ENCODE measurements around the gene RNF17. TPM values are rescaled to one million over a fixed set of nuclear protein-coding genes. Genes with fewer than 3 reads are reported as not detected.

Gene RNF17
- total and polyA plus RNA-seq, 2 of the 8 experiments (the other 6 are each of a cell fraction or from before 2014, with no cell fraction given): not detected

DNA sequence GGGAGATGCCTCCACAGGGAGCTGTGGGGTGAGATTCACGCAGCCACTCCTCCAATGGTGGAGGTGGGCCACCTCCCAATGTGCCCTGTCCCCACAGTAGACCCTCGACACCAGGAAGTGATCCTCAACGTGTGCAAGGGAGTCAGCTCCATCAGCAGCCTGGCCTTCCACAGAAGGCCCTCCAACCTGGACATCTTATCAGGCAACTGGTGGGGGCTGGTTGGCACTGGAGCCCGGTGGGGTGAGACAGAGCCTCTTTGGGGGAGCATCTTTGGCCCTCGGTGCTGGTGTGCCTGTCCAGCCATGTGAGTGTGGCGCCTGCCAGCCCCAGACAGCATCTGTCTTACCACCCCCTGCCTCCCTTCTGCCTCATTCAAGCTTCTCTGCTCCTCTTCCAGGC lies 19.7 kb upstream of the RNF17 start (continued):
- TF ChIP-seq CHD7 (IDR thresholded peaks at IDR 0.05; ENCODE audit: insufficient replicate concordance, low read length) (no peak), KDM5A (IDR thresholded peaks at IDR 0.05; ENCODE audit: low read length) (no peak)
